Dermis microvascular lymphatic vessel endothelial cell (primary cell): ENCODE data around the gene EVX2. TPM values are rescaled to one million over a fixed set of nuclear protein-coding genes. Genes with fewer than 3 reads are reported as not detected.

Source experiments
- DNase-seq, 2 donors: peaks; one replicate each; pipeline versions ENCODE4 v3.0.0 to v3.0.0-alpha.2; 2010; ENCODE audit warnings: low read depth in 2 of 2
- total RNA-seq: library from RNA; depleted of rRNA; stranded (reverse); fragments of >200 nt; gene quantifications from 2 replicates; pipeline ENCODE4 v1.2.1, GENCODE V29; 2014

EVX2 gene
- total RNA-seq, 1 donor from 2014 or later = not detected

DNA sequence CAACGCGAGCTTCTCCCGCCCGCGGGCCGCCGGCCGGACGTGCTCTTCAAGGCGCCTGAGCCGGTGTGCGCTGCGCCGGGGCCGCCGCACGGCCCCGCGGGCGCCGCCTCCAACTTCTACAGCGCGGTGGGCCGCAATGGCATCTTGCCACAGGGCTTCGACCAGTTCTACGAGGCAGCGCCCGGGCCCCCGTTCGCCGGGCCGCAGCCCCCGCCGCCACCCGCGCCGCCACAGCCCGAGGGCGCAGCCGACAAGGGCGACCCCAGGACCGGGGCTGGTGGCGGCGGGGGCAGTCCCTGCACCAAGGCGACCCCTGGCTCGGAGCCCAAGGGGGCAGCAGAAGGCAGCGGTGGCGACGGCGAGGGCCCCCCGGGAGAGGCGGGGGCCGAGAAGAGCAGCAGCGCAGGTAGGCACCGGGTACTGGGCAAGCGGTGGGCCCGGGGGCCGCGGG lies 24.0 kb upstream of the EVX2 start:
- DNase-seq = no peak

DNA sequence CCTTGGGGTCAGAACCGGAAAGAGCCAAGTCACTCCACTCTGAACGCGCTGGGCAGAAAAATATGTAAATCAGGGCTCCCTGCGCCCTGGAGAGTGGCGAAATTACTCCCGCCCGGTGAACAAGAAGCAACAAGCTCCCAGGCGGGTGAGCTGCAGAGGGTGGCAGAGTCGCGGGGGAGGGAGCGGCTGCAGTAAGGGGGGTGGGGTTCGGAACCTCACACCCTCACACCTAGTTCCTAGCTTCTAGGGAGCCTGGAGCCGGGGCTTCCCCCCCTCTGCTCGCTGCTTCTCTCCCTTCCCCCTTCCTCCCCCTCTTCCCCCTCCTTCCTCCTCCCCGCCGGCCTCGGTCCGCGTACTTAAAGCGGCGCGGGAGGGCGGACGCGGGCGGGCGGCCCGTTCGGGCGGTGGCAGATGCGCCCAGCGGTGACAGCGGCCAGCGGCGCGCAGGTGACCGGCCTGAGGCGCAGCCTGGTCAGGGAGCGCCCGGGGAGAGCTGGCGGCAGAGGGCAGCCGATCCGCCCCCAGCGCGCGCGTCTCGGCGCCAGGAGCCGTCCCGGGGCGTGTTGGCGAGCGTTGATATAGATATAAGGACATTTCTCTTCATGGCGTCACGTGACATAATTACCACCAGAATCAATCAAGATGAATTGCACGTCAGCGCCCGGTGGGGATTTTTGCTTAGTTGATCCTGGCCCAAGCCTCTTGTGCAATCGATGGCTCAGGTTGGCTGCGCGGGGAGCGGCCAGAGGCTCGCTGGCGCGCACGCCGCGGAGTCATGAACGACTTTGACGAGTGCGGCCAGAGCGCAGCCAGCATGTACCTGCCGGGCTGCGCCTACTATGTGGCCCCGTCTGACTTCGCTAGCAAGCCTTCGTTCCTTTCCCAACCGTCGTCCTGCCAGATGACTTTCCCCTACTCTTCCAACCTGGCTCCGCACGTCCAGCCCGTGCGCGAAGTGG lies 23.1 kb upstream of the EVX2 start, which contains the start of gene HOXD11:
Gene HOXD11, plus strand, starts transcription at position 700 of the 959 bp plus-strand sequence. Its CDS starts 76 bp downstream, at position 776.
- DNase-seq = peak in 1 of 2 donors; percentile 56

DNA sequence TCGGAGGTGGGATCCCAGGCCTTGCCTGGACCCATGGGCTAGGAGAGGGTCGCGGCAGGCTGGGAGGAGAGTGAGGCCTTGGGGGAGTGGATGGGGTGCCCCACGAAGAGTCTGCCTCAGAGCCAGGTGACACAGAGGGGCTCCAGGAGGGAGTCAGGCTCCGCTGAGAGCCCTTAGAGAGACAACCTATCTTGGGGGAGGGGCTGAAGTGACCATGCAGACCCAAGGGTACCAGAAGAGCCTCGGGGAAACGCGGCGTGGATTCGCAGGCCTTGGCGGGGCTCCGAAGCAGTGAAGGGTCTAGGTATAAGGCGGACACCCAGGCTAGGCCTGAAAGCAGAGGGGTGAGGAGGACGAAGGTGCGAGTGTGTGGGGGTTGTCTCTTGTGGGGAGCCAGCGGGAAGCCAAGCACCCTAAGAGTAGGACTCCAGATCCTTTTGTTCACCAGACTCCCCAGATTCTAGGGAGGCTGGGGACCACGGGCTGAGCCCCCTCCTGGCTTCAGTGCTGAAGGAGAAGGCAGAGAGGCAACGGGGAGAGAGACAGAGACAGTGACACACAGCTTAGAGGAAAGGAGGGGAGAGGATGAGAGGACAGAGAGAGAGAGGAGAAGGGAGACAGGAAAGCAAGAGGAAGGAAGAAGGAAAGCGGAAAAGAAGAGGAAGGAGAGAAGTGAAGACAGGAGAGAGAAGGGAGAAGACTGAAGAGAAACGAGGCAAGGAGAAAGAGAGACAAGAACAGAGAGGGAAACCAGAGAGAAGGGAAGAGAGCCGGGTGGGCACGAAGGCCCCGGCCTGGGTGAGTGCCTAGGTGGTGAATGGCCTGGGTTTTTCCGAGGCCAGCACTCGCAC lies 22.2 kb upstream of the EVX2 start:
- DNase-seq = no peak

DNA sequence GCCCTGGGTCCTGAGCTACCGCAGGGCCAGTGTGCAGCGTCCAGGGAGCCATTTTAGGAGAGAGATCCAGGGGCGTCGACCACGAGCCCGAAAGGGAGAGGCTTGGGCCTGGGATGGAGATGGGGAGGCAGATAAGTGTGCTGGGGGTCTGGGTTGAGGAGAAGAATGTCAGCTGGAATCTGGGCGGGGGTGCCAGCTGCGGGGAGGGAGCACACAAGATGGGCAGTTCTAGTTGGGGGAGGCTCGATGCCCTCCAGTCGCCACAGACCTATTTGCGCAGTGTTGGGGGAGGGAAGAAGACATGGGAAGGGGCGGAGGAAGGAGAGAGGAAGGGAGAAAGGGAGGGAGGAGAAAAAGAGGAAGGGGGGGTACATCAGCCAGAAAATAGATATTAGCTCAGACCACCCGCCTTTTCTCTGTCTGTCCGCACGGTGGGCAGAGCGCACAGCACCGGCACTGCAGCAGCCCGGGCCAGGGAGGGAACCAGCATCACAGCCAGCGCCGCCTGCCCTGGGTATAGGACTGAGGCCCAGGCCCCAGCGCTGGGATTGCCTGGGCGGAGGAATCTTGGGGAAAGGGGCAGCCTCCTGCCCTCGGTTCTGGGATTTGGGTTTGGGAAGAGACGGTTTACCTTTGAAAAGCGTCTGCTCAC lies 21.4 kb upstream of the EVX2 start:
- no peak for DNase-seq

DNA sequence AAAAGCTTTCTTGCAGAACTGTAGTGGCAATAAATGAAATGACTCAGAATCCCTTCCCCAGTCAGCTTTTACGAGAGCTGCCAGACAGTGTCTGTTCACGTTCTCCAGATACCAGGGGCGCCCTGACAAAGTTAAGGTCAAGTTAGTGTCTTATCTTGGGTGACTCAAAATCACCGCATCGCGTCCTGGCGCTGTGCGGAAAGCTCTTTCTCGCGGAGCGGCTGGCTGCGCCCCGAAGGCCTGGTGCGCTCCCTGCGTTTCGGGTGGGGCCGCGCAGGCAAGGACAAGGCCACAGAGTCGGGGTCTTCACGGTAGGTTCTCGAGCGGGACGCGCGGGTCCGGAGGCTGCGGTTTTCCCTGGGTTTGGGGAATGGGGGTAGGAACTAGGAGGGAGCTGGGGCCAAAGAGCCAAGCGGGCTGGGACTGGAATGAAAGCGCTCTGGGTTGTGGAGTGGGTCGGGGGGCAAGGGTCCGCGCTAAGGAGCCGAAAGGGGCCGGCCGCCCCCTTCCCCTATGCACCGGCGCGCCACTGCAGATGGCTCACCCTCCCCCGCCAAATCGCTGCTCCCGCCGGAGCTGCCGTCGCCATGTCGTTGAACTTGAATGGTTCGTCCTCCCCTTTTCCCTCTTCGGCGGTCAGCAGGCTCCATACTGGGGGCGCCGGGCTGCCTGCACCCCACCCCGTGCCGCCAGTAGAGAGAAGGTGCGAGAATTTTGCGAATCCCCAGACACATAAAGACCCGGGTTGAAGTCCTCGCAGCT lies 20.7 kb upstream of the EVX2 start:
- no peak for DNase-seq

DNA sequence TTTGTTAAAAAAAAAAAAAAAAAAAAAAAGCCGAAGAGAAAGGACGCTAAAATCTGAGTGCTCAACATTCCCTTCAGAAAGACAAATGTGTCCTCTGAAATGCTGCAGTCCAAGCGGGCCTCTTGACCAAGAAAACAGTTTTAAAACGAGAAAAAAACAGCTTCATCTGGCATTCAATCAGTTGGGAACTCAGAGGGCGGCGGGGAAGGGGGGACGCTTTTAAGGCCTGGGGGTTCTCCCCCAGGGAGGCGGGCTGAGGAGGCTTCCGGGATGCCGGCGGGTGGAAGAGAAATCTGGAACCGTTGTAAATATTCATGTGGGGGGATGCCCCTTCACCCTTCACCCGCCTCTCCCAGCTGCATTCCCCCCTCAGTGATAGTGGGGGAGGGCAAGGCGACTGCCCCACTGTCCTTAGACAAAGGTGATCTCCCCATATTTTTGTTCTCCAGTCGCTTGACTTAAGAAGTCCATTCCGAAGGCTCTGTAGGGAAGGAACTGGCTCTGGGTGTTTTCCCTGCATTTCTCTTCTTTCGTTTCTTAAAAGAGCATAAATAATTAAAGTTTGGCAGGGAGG lies 20.1 kb upstream of the EVX2 start:
- DNase-seq = no peak

DNA sequence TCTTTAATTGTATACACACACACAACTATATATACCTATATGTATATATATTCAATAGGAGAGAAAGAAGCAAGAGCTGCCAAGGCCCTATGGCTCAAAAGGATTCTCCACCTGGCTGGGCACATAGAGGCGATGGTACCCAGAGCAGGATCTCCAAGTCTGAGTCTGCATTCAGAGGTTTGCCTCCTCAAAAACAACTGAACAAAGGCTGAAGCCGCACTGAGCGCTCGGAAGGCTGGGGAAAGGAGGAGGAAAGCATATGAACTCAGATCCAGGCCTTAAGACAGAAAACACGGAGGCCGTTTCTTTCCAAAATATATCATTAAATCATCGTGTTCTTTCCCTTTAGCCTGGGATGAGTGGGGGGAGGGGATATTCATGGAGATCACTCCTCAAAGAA lies 19.4 kb upstream of the EVX2 start:
- no peak for DNase-seq

DNA sequence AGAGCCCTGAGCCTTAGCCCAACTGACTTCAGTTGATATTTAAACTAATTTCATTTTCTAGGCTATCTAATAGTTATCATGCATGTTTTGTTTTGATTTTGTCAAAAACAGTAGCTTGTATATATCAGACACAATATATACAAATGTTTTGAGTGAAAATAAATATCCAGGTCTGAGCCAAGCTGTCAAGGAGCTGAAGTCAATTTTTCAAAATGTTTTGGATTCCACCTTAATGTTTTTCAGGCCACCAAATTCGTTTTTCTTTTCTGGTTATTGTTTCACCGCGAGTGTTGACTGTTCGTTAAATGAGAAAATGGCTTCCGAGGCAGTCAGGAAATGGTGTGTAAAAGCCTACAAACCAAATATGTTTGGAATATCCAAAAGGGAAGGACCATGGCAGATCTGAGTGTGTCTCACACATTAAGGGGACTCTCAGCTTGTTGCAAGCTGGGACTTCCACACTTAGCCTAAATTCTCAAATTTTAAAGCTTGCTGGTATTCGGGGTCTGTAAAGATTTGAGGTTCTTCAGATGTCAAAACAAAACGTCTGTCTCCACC lies 18.6 kb upstream of the EVX2 start:
- DNase-seq = no peak

DNA sequence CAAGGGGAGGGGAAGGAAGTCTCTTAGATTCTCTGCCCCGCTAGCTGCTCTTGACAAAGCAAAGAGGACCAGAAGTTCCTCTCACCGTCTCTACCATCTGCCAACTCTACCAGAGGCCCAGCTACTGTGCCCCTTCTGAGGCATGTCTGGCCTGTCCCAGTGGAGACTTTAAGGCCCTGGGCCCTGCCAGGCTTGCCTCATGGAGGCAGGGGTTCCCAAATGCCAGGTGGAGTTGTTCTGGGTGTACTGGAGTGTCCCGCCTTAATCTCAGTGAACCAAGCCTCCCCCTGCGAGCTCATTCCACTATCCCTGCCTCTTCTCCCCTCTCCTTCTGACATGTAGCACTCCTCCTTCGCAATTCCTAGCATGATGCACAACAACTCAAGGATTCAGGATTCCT lies 18.1 kb upstream of the EVX2 start:
- no peak for DNase-seq

DNA sequence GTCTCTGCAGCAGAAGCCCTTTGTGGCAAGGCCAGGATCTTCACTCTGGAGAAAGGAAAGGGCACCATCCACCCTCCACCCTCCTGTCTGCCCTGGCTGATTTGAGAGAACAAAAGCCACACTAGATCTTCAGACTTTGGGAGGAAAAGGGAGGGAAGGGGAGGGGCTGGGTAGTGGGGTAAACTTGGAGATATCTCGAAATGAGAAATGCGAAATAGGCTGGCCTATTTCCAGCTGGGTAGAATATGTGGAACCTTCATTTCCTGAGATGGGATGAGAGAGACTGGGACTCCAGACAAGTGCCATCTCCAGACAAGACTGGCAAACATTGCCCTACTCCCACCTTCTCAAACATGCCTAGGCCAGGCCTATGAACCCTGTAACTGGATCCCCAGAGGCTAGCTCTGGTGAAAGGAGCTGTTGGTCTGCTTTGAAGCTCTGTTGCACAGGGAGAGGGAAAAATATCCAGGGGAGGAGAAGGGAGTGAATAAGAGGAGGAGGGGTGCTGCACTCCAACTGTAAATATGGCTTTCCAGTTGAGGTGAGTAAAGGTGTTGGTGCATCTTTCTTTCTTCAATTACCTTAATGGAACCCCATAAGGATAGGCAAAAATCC lies 17.6 kb upstream of the EVX2 start:
- DNase-seq = no peak

DNA sequence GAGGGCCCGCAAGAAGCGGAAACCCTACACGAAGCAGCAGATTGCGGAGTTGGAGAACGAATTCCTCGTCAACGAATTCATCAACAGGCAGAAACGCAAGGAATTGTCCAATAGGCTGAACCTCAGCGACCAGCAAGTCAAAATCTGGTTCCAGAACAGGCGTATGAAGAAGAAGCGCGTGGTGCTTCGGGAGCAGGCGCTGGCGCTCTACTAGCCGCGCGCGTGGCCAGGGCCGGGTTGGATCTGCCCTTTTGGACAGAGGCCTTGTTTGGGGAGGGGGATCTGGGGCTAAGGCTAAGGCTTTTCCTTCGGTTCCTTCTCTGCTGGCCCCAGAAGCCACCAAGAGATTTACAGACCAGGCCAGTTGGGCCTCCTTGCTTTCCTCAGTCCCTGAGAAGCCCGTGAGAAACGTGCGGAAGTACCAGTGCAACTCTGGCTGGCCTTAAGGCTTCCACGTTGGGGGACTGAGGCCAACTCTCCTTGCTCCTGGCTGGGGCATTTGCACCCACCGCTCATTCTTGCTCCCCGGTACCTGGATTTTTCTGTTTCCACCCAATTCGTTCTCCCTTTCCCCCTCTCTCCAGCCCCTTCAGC lies 16.9 kb upstream of the EVX2 start:
- DNase-seq = no peak

DNA sequence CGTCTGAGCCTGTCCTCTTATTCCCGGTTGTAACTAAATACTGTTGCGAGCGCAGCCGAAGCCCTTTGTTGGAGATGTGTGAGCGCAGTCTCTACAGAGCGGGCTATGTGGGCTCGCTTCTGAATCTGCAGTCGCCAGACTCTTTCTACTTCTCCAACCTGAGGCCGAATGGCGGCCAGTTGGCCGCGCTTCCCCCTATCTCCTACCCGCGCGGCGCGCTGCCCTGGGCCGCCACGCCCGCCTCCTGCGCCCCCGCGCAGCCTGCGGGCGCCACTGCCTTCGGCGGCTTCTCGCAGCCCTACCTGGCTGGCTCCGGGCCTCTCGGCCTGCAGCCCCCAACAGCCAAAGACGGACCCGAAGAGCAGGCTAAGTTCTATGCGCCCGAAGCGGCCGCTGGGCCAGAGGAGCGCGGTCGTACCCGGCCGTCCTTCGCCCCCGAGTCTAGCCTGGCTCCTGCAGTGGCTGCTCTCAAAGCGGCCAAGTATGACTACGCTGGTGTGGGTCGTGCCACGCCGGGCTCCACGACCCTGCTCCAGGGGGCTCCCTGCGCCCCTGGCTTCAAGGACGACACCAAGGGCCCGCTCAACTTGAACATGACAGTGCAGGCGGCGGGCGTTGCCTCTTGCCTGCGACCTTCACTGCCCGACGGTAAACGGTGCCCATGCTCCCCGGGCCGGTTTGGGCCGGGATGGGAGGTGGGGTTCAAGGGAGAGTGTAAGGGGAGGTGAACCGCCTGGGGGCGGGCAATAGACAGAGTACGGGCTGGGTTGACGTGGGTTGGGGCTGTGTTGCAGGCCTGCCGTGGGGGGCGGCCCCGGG lies 16.2 kb upstream of the EVX2 start, which contains the start of gene HOXD12:
Gene HOXD12, plus strand, starts transcription at position 68 of the 819 bp plus-strand sequence. Its CDS starts 7 bp downstream, at position 75.
- DNase-seq = no peak

DNA sequence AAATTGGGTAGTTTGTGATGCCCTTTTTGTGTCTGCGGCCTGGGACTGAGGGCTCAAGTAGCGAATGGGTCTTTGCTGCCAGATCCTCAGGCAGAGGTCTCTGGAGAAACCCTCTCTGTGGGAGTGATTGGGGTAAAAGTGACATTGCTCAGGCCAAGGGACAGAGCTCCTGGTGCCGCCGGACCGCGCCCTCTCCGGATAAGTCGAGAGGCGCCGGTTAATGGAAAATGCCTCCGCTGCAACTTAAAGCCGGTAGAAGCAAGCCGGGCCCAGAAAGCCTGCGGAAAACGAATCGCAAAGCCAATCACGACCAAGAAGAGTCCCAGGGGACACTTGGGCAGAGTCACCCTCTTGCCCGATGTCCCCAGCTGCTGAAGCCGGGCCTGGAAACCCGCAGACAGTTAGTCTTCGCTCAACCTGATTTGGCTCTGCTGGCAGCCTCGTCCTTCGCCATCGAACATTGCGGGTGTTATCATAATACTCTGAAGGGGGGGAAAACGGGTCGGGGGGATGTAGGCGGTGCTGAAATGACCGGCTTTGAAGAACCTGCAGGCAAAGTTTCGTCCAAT lies 15.5 kb upstream of the EVX2 start:
- DNase-seq = no peak

DNA sequence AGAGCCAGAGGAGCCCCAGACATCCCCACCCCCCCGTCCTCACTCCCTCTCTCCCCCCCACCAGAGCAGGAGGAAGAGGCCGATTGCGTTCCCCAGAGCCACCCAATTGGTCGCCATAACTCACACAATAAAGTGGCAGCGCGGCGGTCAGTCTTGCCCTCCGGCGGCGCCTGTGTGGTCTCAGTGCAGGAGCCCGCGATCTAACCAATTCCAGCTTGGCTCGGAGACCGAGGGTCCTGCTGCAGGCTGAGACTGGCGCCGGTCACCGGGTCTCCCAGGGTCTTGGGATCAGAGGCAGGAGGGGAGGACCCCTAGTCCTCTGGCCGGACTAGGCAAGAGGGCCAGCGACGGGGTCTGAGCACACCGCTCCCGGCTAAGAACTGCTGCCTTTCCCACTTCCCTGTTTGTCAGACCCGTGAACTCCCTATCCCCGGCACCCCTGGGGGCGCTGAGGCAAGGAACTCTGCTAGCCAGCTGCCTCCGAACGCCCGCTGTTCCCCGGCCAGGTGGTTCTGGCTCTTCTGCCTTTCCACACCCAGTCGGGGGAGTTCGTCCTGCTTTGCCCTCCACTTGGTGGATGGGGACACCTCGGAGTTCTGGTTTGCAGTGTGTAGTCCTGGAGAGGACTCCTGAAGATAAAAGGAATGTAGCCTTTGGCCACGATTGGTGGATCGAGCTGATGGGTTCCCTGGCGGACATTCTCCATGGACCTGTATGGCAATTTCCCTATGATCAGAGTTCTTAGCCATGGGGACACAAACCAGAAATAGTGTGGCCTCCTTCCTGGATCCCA lies 14.8 kb upstream of the EVX2 start:
- no peak for DNase-seq

DNA sequence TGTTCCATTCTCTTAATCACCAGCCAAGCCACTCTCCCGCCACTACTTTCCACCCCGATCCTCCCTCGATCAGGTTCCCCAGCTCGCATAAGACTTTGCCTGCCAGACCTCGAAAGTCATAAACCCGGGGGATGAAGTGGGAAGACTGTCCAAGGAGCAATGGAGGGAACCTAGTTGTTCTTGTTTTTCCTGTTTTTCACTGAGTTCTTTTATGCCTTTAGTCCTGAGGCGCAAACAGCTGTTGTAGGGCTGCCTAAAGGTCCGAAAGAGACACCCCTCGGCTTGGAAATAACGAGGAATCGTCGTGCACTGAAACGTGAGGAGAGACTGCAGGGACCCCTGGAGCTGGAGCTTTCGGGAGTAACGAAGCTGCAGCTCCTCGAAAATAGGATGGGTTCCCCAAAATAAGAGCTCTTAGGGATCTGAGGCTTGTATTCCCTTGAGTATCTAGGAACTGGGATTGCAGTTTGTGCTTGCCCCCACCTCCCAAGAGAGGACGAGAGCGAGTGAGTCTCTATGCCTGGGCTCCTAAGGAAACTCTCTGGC lies 14.1 kb upstream of the EVX2 start:
- no peak for DNase-seq

DNA sequence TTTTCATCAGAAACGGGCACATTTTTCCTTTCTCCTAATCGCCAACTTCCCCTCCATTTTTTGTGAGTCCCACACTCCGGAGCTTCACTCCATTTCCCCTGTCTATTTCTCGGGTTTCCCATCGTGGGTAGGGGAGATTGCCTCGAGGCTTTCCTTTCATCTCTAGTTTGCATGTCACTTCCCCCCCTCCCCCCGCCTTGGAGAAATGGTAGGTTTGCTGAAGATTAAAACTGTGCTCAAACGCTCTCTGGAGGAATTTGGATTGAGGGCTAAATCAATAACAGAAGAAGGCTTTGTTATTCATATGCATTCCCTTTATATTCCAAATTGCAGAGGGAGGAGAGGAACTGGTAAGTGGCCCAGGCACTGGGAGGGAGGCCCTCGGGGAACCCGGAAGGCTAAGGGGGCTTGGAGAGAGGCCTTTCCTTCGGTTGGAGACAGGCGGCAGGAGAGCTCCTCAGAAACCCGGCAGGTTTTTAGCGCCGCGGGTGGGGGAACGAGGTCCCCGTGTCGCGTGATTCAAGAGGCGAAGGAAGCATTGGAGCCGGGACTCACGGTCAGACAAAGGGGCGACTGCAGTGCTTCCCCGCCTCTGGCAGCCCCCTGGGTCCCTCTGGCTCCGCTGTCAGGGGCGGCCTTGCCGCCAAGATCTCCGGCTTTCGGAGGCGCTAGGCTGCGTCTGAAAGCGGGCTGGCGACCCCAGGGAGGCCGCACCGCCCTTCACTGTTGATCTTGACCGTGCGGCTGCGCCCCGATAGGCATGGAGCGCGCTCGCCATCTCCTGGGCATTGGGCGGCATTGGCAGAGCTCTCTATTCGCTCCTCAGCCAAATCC lies 13.4 kb upstream of the EVX2 start:
- peak in 1 of 2 donors; percentile 70 for DNase-seq
